Liver (tissue), 9 donors: ENCODE measurements around the gene CRISP1. TPM values are rescaled to one million over a fixed set of nuclear protein-coding genes. Genes with fewer than 3 reads are reported as not detected.

ENCODE experiments used
- DNase-seq: peaks from one replicate; pipeline ENCODE4 v3.0.0-alpha.2; 2017; ENCODE audit warnings: low spot score
- H3K27ac ChIP-seq, 2 donors: one replicate each; pipeline ENCODE4 v1.7.0; 2013; ENCODE audit warnings: inconsistent platforms in 2 of 2, low read length in 2 of 2, control low read depth in 1 of 2, low read depth in 1 of 2, mild to moderate bottlenecking in 1 of 2
- H3K27me3 ChIP-seq, 4 donors: one replicate each; pipeline versions ENCODE4 v1.6.1 to v1.7.0; 2013; ENCODE audit warnings: low read length in 3 of 4, inconsistent platforms in 1 of 4, mild to moderate bottlenecking in 1 of 4, moderate library complexity in 1 of 4; ENCODE audit not compliant: control insufficient read depth in 4 of 4, insufficient read depth in 4 of 4
- H3K36me3 ChIP-seq, 4 donors: one replicate each; pipeline versions ENCODE4 v1.6.1 to v1.7.0; 2013; ENCODE audit warnings: low read length in 3 of 4, mild to moderate bottlenecking in 3 of 4, low read depth in 1 of 4, moderate library complexity in 1 of 4; ENCODE audit not compliant: control insufficient read depth in 4 of 4, insufficient read depth in 3 of 4
- H3K4me1 ChIP-seq, 4 donors: one replicate each; pipeline versions ENCODE4 v1.6.1 to v1.7.0; 2013; ENCODE audit warnings: low read length in 3 of 4, mild to moderate bottlenecking in 3 of 4, moderate library complexity in 1 of 4; ENCODE audit not compliant: control insufficient read depth in 4 of 4, insufficient read depth in 4 of 4
- H3K4me3 ChIP-seq, 3 donors: one replicate each; pipeline versions ENCODE4 v1.6.1 to v1.7.0; 2013; ENCODE audit warnings: low read length in 3 of 3, control low read depth in 1 of 3, low read depth in 1 of 3, mild to moderate bottlenecking in 1 of 3
- H3K9ac ChIP-seq, 2 donors: one replicate each; pipeline ENCODE4 v1.7.0; 2013; ENCODE audit warnings: low read length in 2 of 2, mild to moderate bottlenecking in 2 of 2, moderate library complexity in 2 of 2, control low read depth in 1 of 2, low read depth in 1 of 2
- H3K9me3 ChIP-seq, 4 donors: one replicate each; pipeline versions ENCODE4 v1.6.1 to v1.7.0; 2013; ENCODE audit warnings: low read length in 3 of 4; ENCODE audit not compliant: control insufficient read depth in 4 of 4
- ATF3 ChIP-seq: IDR thresholded peaks from 2 replicates; pipeline ENCODE4 v1.6.1; 2016; ENCODE audit warnings: antibody characterized with exemption
- CTCF ChIP-seq: fragments of 150-350 bp; IDR thresholded peaks from 2 replicates; pipeline ENCODE4 v1.5.1; 2017; ENCODE audit warnings: improper control_type of control experiment, low read depth, low read length; ENCODE audit not compliant: missing input control
- EGR1 ChIP-seq, 2 donors: IDR thresholded peaks; 2 replicates each; pipeline ENCODE4 v1.6.1; 2016 to 2018; ENCODE audit warnings: antibody characterized with exemption in 2 of 2, low read depth in 2 of 2
- FOXA1 ChIP-seq: IDR thresholded peaks from 2 replicates; pipeline ENCODE4 v1.6.1; 2016; ENCODE audit warnings: antibody characterized with exemption
- FOXA2 ChIP-seq: IDR thresholded peaks from 2 replicates; pipeline ENCODE4 v1.6.1; 2016; ENCODE audit warnings: antibody characterized with exemption
- GABPA ChIP-seq, 2 donors: IDR thresholded peaks in 1 of 2; conservative IDR thresholded peaks in 1 of 2; 2 replicates each; pipeline ENCODE4 v1.6.1; 2016; ENCODE audit warnings: antibody characterized with exemption in 2 of 2, mild to moderate bottlenecking in 1 of 2, moderate library complexity in 1 of 2
- HNF4A ChIP-seq, 2 donors: conservative IDR thresholded peaks; 2 replicates each; pipeline ENCODE4 v1.6.1; 2016; ENCODE audit warnings: antibody characterized with exemption in 2 of 2, mild to moderate bottlenecking in 2 of 2
- HNF4G ChIP-seq: IDR thresholded peaks from 2 replicates; pipeline ENCODE4 v1.6.1; 2016; ENCODE audit warnings: antibody characterized with exemption
- JUND ChIP-seq, 2 donors: IDR thresholded peaks; 2 replicates each; pipeline ENCODE4 v1.6.1; 2016; ENCODE audit warnings: antibody characterized with exemption in 2 of 2
- NR2F2 ChIP-seq: IDR thresholded peaks from 2 replicates; pipeline ENCODE4 v1.6.1; 2016; ENCODE audit warnings: antibody characterized with exemption
- RAD21 ChIP-seq, 2 donors: IDR thresholded peaks; 2 replicates each; pipeline ENCODE4 v1.6.1; 2016; ENCODE audit warnings: antibody characterized with exemption in 2 of 2, mild to moderate bottlenecking in 2 of 2
- RXRA ChIP-seq, 2 donors: IDR thresholded peaks; 2 replicates each; pipeline ENCODE4 v1.6.1; 2017 to 2018; ENCODE audit warnings: antibody characterized with exemption in 2 of 2, mild to moderate bottlenecking in 1 of 2
- SP1 ChIP-seq: IDR thresholded peaks from 2 replicates; pipeline ENCODE4 v1.6.1; 2018; ENCODE audit warnings: antibody characterized with exemption, mild to moderate bottlenecking
- TAF1 ChIP-seq: conservative IDR thresholded peaks from 2 replicates; pipeline ENCODE4 v1.6.1; 2016; ENCODE audit warnings: antibody characterized with exemption, mild to moderate bottlenecking
- YY1 ChIP-seq: IDR thresholded peaks from 2 replicates; pipeline ENCODE4 v1.6.1; 2016; ENCODE audit warnings: antibody characterized with exemption, mild to moderate bottlenecking
- WGBS: extraction: QIAGEN DNeasy Blood & Tissue Kit; methylation state at CpG from one replicate; pipeline ENCODE4 v1.1.7; 2013; 5-methylcytosine and 5-hydroxymethylcytosine counted together
- polyA plus RNA-seq, 2 donors: library from polyadenylated mRNA; stranded (reverse) in 1 of 2; unstranded in 1 of 2; fragments of 200-250 nt in 1 of 2; fragments of >200 nt in 1 of 2; fragmentation: Nextera tagmentation in 1 of 2; extraction: Ambion mirVana in 1 of 2; gene quantifications; one replicate each; pipeline versions ENCODE4 v1.2.1 to v1.2.3, GENCODE V29; 2013 to 2015
- total RNA-seq, 2 donors: library from RNA; depleted of rRNA; stranded (reverse); fragments of >200 nt; gene quantifications; one replicate each; pipeline ENCODE4 v1.2.3, GENCODE V29; 2014
- TF ChIP-seq, protein P1 (sequence below): IDR thresholded peaks from 2 replicates; pipeline ENCODE4 v1.6.1; 2016; ENCODE audit warnings: antibody characterized with exemption
- TF ChIP-seq, protein P2 (sequence below): IDR thresholded peaks from 2 replicates; pipeline ENCODE4 v1.6.1; 2016; ENCODE audit warnings: antibody characterized with exemption, mild to moderate bottlenecking
- TF ChIP-seq, protein P3 (sequence below): IDR thresholded peaks from 2 replicates; pipeline ENCODE4 v1.6.1; 2016; ENCODE audit warnings: antibody characterized with exemption
- donor health status: healthy.
- donor health status: healthy.
- donor health status: healthy.
- donor health status: healthy.
- donor health status: healthy.

Gene CRISP1
- total and polyA plus RNA-seq, 4 donors: not detected

DNA sequence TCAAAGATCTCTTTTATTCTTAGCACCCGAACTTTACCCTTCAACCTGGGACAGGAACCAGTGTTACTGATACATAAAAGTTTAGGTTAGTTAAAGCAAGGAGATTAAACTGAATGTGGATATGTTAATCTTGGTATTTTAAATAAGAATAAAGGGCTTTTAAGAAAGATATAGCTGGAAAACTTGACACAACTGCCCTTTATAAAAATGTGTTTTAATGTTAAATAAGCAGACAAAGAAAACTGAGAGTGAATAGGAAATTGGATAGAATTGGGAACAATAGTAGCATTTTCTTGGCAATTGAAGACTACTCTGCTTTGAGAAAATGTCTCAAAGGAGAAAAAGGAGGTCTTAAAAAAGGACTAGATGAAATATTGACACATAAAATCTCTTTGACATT, 45.9 kb upstream of the CRISP1 start (continued):
- TF ChIP-seq GABPA (IDR thresholded peaks at IDR 0.05 in 1 of 2, conservative IDR thresholded peaks at IDR 0.05 in 1 of 2): no peak

GRCh38 chr6:49911252-49911651, 44.9 kb upstream of the CRISP1 start:
- H3K4me1 ChIP-seq: no peaks in the 10 kb centered on the region
- no peak for TF ChIP-seq EGR1 (IDR thresholded peaks at IDR 0.05; ENCODE audit: low read depth in 2 of 2)
- no peak for TF ChIP-seq ATF3
- TF ChIP-seq HNF4A (conservative IDR thresholded peaks at IDR 0.05): no peak
- TF ChIP-seq JUND (IDR thresholded peaks at IDR 0.05): no peak
- TF ChIP-seq FOXA1: no peak
- H3K9ac ChIP-seq: no peak overlapping the region
- no peaks in the 10 kb centered on the region for H3K27me3 ChIP-seq
- H3K36me3 ChIP-seq: no peaks in the 10 kb centered on the region
- WGBS: 89% methylated on average over 2 of the region's 2 CpGs
- no peak overlapping the region for H3K27ac ChIP-seq
- H3K9me3 ChIP-seq: no peaks in the 10 kb centered on the region
- no peak for DNase-seq
- H3K4me3 ChIP-seq: no peak overlapping the region

- H3K9me3 ChIP-seq: no peaks in the 10 kb centered on the region
- 43% methylated on average over 2 of the region's 2 CpGs for WGBS
- H3K4me3 ChIP-seq: no peak overlapping the region
- DNase-seq: no peak
- H3K36me3 ChIP-seq: no peaks in the 10 kb centered on the region
- TF ChIP-seq RAD21 (IDR thresholded peaks at IDR 0.05) (no peak), ATF3 (no peak), TAF1 (no peak), NR2F2 (no peak), GABPA (IDR thresholded peaks at IDR 0.05 in 1 of 2, conservative IDR thresholded peaks at IDR 0.05 in 1 of 2) (no peak), EGR1 (IDR thresholded peaks at IDR 0.05; ENCODE audit: low read depth in 2 of 2) (no peak), CTCF (no peak), HNF4G (no peak), RXRA (IDR thresholded peaks at IDR 0.05) (no peak), YY1 (no peak), FOXA2 (no peak), SP1 (no peak), HNF4A (conservative IDR thresholded peaks at IDR 0.05) (no peak)
- TF ChIP-seq, protein P1, sequence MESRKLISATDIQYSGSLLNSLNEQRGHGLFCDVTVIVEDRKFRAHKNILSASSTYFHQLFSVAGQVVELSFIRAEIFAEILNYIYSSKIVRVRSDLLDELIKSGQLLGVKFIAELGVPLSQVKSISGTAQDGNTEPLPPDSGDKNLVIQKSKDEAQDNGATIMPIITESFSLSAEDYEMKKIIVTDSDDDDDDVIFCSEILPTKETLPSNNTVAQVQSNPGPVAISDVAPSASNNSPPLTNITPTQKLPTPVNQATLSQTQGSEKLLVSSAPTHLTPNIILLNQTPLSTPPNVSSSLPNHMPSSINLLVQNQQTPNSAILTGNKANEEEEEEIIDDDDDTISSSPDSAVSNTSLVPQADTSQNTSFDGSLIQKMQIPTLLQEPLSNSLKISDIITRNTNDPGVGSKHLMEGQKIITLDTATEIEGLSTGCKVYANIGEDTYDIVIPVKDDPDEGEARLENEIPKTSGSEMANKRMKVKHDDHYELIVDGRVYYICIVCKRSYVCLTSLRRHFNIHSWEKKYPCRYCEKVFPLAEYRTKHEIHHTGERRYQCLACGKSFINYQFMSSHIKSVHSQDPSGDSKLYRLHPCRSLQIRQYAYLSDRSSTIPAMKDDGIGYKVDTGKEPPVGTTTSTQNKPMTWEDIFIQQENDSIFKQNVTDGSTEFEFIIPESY: no peak
- TF ChIP-seq, protein P2, sequence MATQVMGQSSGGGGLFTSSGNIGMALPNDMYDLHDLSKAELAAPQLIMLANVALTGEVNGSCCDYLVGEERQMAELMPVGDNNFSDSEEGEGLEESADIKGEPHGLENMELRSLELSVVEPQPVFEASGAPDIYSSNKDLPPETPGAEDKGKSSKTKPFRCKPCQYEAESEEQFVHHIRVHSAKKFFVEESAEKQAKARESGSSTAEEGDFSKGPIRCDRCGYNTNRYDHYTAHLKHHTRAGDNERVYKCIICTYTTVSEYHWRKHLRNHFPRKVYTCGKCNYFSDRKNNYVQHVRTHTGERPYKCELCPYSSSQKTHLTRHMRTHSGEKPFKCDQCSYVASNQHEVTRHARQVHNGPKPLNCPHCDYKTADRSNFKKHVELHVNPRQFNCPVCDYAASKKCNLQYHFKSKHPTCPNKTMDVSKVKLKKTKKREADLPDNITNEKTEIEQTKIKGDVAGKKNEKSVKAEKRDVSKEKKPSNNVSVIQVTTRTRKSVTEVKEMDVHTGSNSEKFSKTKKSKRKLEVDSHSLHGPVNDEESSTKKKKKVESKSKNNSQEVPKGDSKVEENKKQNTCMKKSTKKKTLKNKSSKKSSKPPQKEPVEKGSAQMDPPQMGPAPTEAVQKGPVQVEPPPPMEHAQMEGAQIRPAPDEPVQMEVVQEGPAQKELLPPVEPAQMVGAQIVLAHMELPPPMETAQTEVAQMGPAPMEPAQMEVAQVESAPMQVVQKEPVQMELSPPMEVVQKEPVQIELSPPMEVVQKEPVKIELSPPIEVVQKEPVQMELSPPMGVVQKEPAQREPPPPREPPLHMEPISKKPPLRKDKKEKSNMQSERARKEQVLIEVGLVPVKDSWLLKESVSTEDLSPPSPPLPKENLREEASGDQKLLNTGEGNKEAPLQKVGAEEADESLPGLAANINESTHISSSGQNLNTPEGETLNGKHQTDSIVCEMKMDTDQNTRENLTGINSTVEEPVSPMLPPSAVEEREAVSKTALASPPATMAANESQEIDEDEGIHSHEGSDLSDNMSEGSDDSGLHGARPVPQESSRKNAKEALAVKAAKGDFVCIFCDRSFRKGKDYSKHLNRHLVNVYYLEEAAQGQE: no peak
- TF ChIP-seq, protein P3, sequence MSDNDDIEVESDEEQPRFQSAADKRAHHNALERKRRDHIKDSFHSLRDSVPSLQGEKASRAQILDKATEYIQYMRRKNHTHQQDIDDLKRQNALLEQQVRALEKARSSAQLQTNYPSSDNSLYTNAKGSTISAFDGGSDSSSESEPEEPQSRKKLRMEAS: no peak
- H3K4me1 ChIP-seq: no peaks in the 10 kb centered on the region
- no peaks in the 10 kb centered on the region for H3K27me3 ChIP-seq
- no peak overlapping the region for H3K27ac ChIP-seq
- H3K9ac ChIP-seq: no peak overlapping the region
Observed at GRCh38 chr6:49909563-49909962, 43.2 kb upstream of the CRISP1 start.
